K562 (cell line): Measurements from ENCODE around the gene MAP2K7. TPM values are rescaled to one million over a fixed set of nuclear protein-coding genes. Genes with fewer than 3 reads are reported as not detected.

ENCODE experiments used
- ATAC-seq: fragments of 200-7000 bp; cut with Tn5 transposase; 3 replicates; pipeline ENCODE4 v1.9.1; 2020; ENCODE audit warnings: moderate library complexity
- BruUV-seq: library from RNA; stranded (reverse); fragments of 400-500 nt; replicated peaks from 2 replicates; lab custom pipeline; 2021; lab: Mats Ljungman, UMichigan
- CTCF ChIA-PET: fragments of 300-600 bp; formaldehyde crosslinking; extraction: SDS; loops from one replicate; lab custom pipeline; 2021; ENCODE audit warnings: low intra/inter-chr PET ratio; lab: Yijun Ruan, JAX
- POLR2A ChIA-PET: fragments of 300-600, 350-650 bp; sonication (Branson Sonifier 250); formaldehyde crosslinking; extraction: SDS; loops from one replicate; lab custom pipeline; 2021; ENCODE audit warnings: antibody characterized with exemption, inconsistent platforms; lab: Yijun Ruan, JAX
- DNase-seq, 4 experiments: peaks; one replicate each; pipeline versions ENCODE4 v3.0.0 to v3.0.0-alpha.2; 2011 to 2018; ENCODE audit warnings: low spot score in 3 of 4, mixed read lengths in 3 of 4; ENCODE audit errors: extremely low read depth in 1 of 4
- FAIRE-seq: peaks from 2 replicates; lab custom pipeline; 2011; peaks lifted over from hg19 to GRCh38; lab: Jason Lieb, UNC
- H2AFZ ChIP-seq: 2 replicates; pipeline ENCODE4 v1.6.0; 2011; ENCODE audit warnings: low read depth, low read length, control low read depth, inconsistent platforms
- H3K27ac ChIP-seq: fragments of 200-600 bp; 3 replicates; pipeline ENCODE4 v1.8.0; 2011; ENCODE audit warnings: low read depth, mild to moderate bottlenecking, control low read depth, inconsistent platforms, low read length, moderate library complexity, mixed read lengths; ENCODE audit errors: extremely low read depth
- H3K27me3 ChIP-seq, 2 experiments: fragments of 300-600 bp in 1 of 2; 2 replicates in 1 of 2; 3 replicates in 1 of 2; pipeline versions ENCODE4 v1.6.0 to v1.8.0; 2011; ENCODE audit warnings: inconsistent platforms in 2 of 2, low read length in 2 of 2, mild to moderate bottlenecking in 1 of 2, mixed read lengths in 1 of 2, moderate library complexity in 1 of 2; ENCODE audit not compliant: control insufficient read depth in 2 of 2, insufficient read depth in 2 of 2
- H3K36me3 ChIP-seq: fragments of 300-600 bp; 3 replicates; pipeline ENCODE4 v1.8.0; 2011; ENCODE audit warnings: mild to moderate bottlenecking, low read length, inconsistent platforms; ENCODE audit not compliant: control insufficient read depth, insufficient read depth
- H3K4me1 ChIP-seq, 2 experiments: fragments of 200-600 bp in 1 of 2; replicated peaks in 1 of 2; 2 replicates in 1 of 2; 3 replicates in 1 of 2; pipeline versions ENCODE4 v1.5.1 to v1.8.0; 2011; ENCODE audit warnings: inconsistent platforms in 2 of 2, low read length in 2 of 2, mild to moderate bottlenecking in 1 of 2, mixed read lengths in 1 of 2, moderate library complexity in 1 of 2; ENCODE audit not compliant: control insufficient read depth in 2 of 2, insufficient read depth in 2 of 2
- H3K4me2 ChIP-seq: 2 replicates; pipeline ENCODE4 v1.6.1; 2011; ENCODE audit warnings: low read length, control low read depth, inconsistent platforms, mixed read lengths; ENCODE audit not compliant: insufficient read depth
- H3K4me3 ChIP-seq: fragments of 200-600 bp; sonication (generic), shearing (Covaris generic); 2 replicates; pipeline ENCODE4 v1.5.1; 2016; ENCODE audit warnings: control low read depth, inconsistent platforms
- H3K79me2 ChIP-seq: fragments of 200-600 bp; 3 replicates; pipeline ENCODE4 v1.8.0; 2011; ENCODE audit warnings: low read length, inconsistent platforms; ENCODE audit not compliant: control insufficient read depth, insufficient read depth
- H3K9ac ChIP-seq, 2 experiments: 2 replicates each; pipeline versions ENCODE4 v1.6.0 to v1.6.1; 2011; ENCODE audit warnings: low read depth in 2 of 2, low read length in 2 of 2, control low read depth in 1 of 2, inconsistent platforms in 1 of 2, mild to moderate bottlenecking in 1 of 2, mixed read lengths in 1 of 2; ENCODE audit not compliant: insufficient read depth in 1 of 2
- H3K9me1 ChIP-seq: one replicate; pipeline ENCODE4 v1.6.0; 2011; ENCODE audit warnings: inconsistent platforms, mild to moderate bottlenecking, low read length, moderate library complexity; ENCODE audit not compliant: control insufficient read depth, insufficient read depth
- H3K9me3 ChIP-seq: replicated peaks from 2 replicates; pipeline ENCODE4 v1.5.1; 2011; ENCODE audit warnings: low read depth, low read length, inconsistent platforms; ENCODE audit not compliant: control insufficient read depth, insufficient read depth
- H4K20me1 ChIP-seq: replicated peaks from 2 replicates; pipeline ENCODE4 v1.6.1; 2011; ENCODE audit warnings: low read length, inconsistent platforms, mixed read lengths; ENCODE audit not compliant: control insufficient read depth, insufficient read depth
- ADNP ChIP-seq: fragments of 200-800 bp; sonication (Bioruptor generic); IDR thresholded peaks from 2 replicates; pipeline ENCODE4 v1.6.1; 2016; ENCODE audit warnings: missing genetic modification characterization, missing compliant biosample characterization
- C11orf30 ChIP-seq: fragments of 450-650 bp; IDR thresholded peaks from 2 replicates; pipeline ENCODE4 v1.6.1; 2016; ENCODE audit warnings: low read depth, mild to moderate bottlenecking
- FOS ChIP-seq: IDR thresholded peaks from 3 replicates; pipeline ENCODE4 v1.6.1; 2011; ENCODE audit not compliant: insufficient read length; ENCODE audit errors: extremely low read depth
- HNRNPH1 ChIP-seq: fragments of 200-400 bp; formaldehyde crosslinking; optimal IDR thresholded peaks from 2 replicates; pipeline ENCODE3; 2017; ENCODE audit warnings: low read depth, mild to moderate bottlenecking, low read length, moderate library complexity
- NCOA2 ChIP-seq, 2 experiments: fragments of 450-650 bp; IDR thresholded peaks; 2 replicates each; pipeline ENCODE4 v1.6.1; 2018; ENCODE audit warnings: mild to moderate bottlenecking in 2 of 2, moderate library complexity in 1 of 2; ENCODE audit not compliant: partially characterized antibody in 2 of 2
- NFYB ChIP-seq: IDR thresholded peaks from 2 replicates; pipeline ENCODE4 v1.6.1; 2011; ENCODE audit warnings: mild to moderate bottlenecking, moderate library complexity; ENCODE audit not compliant: insufficient read length; ENCODE audit errors: extremely low read depth
- PCBP1 ChIP-seq: fragments of 200-400 bp; formaldehyde crosslinking; IDR thresholded peaks from 2 replicates; pipeline ENCODE4 v1.6.1; 2018; ENCODE audit warnings: mild to moderate bottlenecking, low read depth, low read length; ENCODE audit not compliant: poor library complexity, severe bottlenecking
- POLR2AphosphoS2 ChIP-seq: IDR thresholded peaks from 2 replicates; pipeline ENCODE4 v1.6.1; 2012; ENCODE audit warnings: low read length, improper control_type of control experiment
- POLR2G ChIP-seq: fragments of 200-400 bp; formaldehyde crosslinking; IDR thresholded peaks from 2 replicates; pipeline ENCODE4 v1.6.1; 2017; ENCODE audit warnings: low read depth, mild to moderate bottlenecking, antibody characterized with exemption, low read length, moderate library complexity
- THAP12 ChIP-seq: fragments of 250-450 bp; sonication (Bioruptor Pico); IDR thresholded peaks from 2 replicates; pipeline ENCODE4 v1.9.0; 2021; ENCODE audit warnings: mild to moderate bottlenecking, inconsistent platforms
- ZC3H4 ChIP-seq: sonication (generic); formaldehyde crosslinking; IDR thresholded peaks from 2 replicates; pipeline ENCODE4 v1.9.0; 2021; ENCODE audit warnings: missing genetic modification reagents, borderline replicate concordance
- ZNF511 ChIP-seq: sonication (generic); formaldehyde crosslinking; IDR thresholded peaks from 2 replicates; pipeline ENCODE4 v1.8.0; 2022; ENCODE audit warnings: mild to moderate bottlenecking, missing genetic modification reagents
- ZNF699 ChIP-seq: fragments of 250-450 bp; sonication (Bioruptor Pico); IDR thresholded peaks from 2 replicates; pipeline ENCODE4 v1.8.0; 2021; ENCODE audit warnings: mild to moderate bottlenecking, moderate library complexity; ENCODE audit not compliant: insufficient replicate concordance
- ZNF740 ChIP-seq, 3 experiments: fragments of 200-800 bp in 1 of 3; sonication (Bioruptor generic) in 1 of 3; sonication (generic) in 1 of 3; formaldehyde crosslinking in 1 of 3; IDR thresholded peaks; 2 replicates each; pipeline versions ENCODE4 v1.6.1 to v1.8.0; 2016 to 2022; ENCODE audit warnings: mild to moderate bottlenecking in 2 of 3, missing compliant biosample characterization in 2 of 3, missing genetic modification characterization in 2 of 3, missing genetic modification reagents in 1 of 3
- WGBS: fragments of 100-300 bp; shearing (Covaris generic); methylation state at CpG from one replicate; pipeline ENCODE4 v1.1.6; 2016; ENCODE audit warnings: low coverage, mixed read lengths; ENCODE audit not compliant: insufficient coverage; ENCODE audit errors: missing lambda C conversion rate; 5-methylcytosine and 5-hydroxymethylcytosine counted together
- in situ Hi-C: fragments of 300-500 bp; cut with MboI; formaldehyde crosslinking; loops from 4 replicates; pipeline ENCODE4 v1.15.0; 2018; ENCODE audit warnings: inconsistent platforms, mixed read lengths
- intact Hi-C: fragments of 100-400 bp; cut with micrococcal nuclease; formaldehyde crosslinking; loops from 2 replicates; pipeline ENCODE4 v1.14.2; 2022
- polyA plus RNA-seq, 8 experiments: library from polyadenylated mRNA; depleted of rRNA in 4 of 8; stranded (reverse) in 5 of 8; unstranded in 3 of 8; fragments of >200 nt; fragmentation: Nextera tagmentation in 2 of 8; fragmentation: Illumina TruSeq in 1 of 8; extraction: Ambion mirVana in 2 of 8; extraction: Trizol in 1 of 8; gene quantifications; 2 replicates each; pipeline versions ENCODE4 v1.2.1 to v1.2.3, GENCODE V29; 2011 to 2014; ENCODE audit warnings: inconsistent platforms in 1 of 8, missing spikeins in 1 of 8
- total RNA-seq, 7 experiments: library from RNA; depleted of rRNA in 6 of 7; stranded (reverse); fragments of >200 nt in 6 of 7; fragmentation: Illumina TruSeq in 2 of 7; extraction: Trizol in 2 of 7; gene quantifications; 2 replicates each; pipeline versions ENCODE4 v1.2.1 to v1.2.3, GENCODE V29; 2011 to 2021; ENCODE audit warnings: low replicate concordance in 1 of 7
- TF ChIP-seq, protein P1 (sequence below): fragments of 450-650 bp; formaldehyde crosslinking; IDR thresholded peaks from 2 replicates; pipeline ENCODE4 v1.4.0; 2022; ENCODE audit warnings: missing genetic modification characterization

The MAP2K7 gene
- total and polyA plus RNA-seq, 9 of the 15 experiments (the other 6 are each of a cell fraction or from before 2014, with no cell fraction given): 0.51 to 45.8 (median 14.1) TPM

DNA sequence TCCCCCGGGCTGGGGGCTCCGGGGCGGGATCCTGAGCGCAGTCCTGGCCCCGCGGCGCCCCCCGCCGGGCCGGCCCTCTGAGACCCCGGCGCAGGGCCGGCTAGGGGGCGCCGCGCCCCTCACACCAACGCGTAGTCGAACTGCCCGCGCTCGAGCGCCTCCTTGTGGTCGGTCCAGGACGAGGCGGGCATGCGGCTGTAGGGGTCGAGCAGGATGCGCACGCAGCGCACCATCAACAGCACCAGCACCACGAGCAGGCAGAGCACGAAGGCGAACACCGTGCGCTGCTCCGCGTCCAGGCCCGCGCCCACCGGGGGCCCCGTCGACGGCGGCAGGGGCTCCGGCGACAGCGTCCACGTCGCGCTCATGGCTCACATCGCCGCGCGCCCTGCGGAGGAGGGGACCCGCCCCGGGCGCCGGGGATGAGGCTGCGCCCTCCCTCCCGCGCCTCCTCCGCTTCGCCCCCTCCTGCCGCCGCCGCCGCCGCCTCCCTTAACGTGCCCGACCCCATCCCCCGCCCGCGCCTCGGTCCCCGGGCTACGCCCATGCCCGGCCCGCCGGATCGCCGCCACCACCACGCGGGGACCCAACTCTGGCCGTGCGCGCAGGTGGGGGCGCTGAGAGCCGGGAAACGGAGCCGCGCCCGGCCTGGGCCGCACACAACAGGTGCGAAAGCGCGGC is 21.6 kb downstream of the MAP2K7 start:
- peak overlapping the region; percentile 66 for H3K4me2 ChIP-seq
- BruUV-seq: no TSS peak
- POLR2A ChIA-PET: no interaction called here
- H2AFZ ChIP-seq: peak overlapping the region; percentile 79; the same call in 1 of the 2 replicates
- H3K4me1 ChIP-seq: peaks cover 13 to 86% of the 10 kb centered on the region in 2 experiments
- H3K4me3 ChIP-seq: peak overlapping the region; percentile 48
- H3K36me3 ChIP-seq: peaks cover 39% of the 10 kb centered on the region; the same call in 1 of the 3 replicates
- peak overlapping the region in 1 of 2 experiments; percentile 87; a peak in 2 of 4 replicates for H3K9ac ChIP-seq
- in situ Hi-C loops: no loop called here
- peaks cover 31% of the 10 kb centered on the region; the same call in 1 of the 2 replicates for H4K20me1 ChIP-seq
- no peaks in the 10 kb centered on the region for H3K9me3 ChIP-seq
- DNase-seq: peak; percentile 75 to 93 (median 84)
- CTCF ChIA-PET: interaction anchor here (0.6 to 1.4 kb wide), 3 partner anchors 60 to 697 kb away, joined by 3 to 5 read pairs (median 3); no protein-coding TSS in a partner anchor
- peak; percentile 86 for FAIRE-seq
- no peaks in the 10 kb centered on the region for H3K9me1 ChIP-seq
- WGBS: under 1% methylated on average over 32 of the region's 98 CpGs
- H3K79me2 ChIP-seq: no peaks in the 10 kb centered on the region; the same call in 2 of the 3 replicates
- peak; percentile 57 for ATAC-seq
- peak overlapping the region; percentile 48; the same call in 1 of the 3 replicates for H3K27ac ChIP-seq
- no peaks in the 10 kb centered on the region for H3K27me3 ChIP-seq
- intact Hi-C loops: loop anchor here (1.0 kb wide), 1 partner anchor 72 kb away; no protein-coding TSS in a partner anchor
- TF ChIP-seq C11orf30: no peak
- TF ChIP-seq NCOA2 (IDR thresholded peaks at IDR 0.05; ENCODE audit: partially characterized antibody in 2 of 2): no peak
- no peak for TF ChIP-seq POLR2AphosphoS2
- peak; percentile 94 for TF ChIP-seq ZNF511 (CRISPR knock-in tag)
- TF ChIP-seq THAP12 (CRISPR knock-in tag): peak; percentile 33; the same call in 1 of the 2 replicates
- TF ChIP-seq NFYB: no peak
- TF ChIP-seq ZNF740 (CRISPR knock-in tag; IDR thresholded peaks at IDR 0.05): peak; percentile 72
- no peak for TF ChIP-seq ZNF740 (tag; IDR thresholded peaks at IDR 0.05)
- peak; percentile 78 for TF ChIP-seq POLR2G
- TF ChIP-seq ZC3H4 (CRISPR knock-in tag): no peak
- TF ChIP-seq, protein P1, sequence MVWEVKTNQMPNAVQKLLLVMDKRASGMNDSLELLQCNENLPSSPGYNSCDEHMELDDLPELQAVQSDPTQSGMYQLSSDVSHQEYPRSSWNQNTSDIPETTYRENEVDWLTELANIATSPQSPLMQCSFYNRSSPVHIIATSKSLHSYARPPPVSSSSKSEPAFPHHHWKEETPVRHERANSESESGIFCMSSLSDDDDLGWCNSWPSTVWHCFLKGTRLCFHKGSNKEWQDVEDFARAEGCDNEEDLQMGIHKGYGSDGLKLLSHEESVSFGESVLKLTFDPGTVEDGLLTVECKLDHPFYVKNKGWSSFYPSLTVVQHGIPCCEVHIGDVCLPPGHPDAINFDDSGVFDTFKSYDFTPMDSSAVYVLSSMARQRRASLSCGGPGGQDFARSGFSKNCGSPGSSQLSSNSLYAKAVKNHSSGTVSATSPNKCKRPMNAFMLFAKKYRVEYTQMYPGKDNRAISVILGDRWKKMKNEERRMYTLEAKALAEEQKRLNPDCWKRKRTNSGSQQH (CRISPR knock-in tag): no peak
- TF ChIP-seq PCBP1: no peak
- no peak for TF ChIP-seq HNRNPH1
- no peak for TF ChIP-seq FOS
- TF ChIP-seq ADNP: no peak
- TF ChIP-seq ZNF699: no peak
